ENCODE results near the gene SPTLC2.
"Not testable (repeated sequence)": the region's sequence is repeated elsewhere in the genome, so short reads cannot be mapped to it uniquely, and the experiment has no call there.

SPTLC2 gene

DNA sequence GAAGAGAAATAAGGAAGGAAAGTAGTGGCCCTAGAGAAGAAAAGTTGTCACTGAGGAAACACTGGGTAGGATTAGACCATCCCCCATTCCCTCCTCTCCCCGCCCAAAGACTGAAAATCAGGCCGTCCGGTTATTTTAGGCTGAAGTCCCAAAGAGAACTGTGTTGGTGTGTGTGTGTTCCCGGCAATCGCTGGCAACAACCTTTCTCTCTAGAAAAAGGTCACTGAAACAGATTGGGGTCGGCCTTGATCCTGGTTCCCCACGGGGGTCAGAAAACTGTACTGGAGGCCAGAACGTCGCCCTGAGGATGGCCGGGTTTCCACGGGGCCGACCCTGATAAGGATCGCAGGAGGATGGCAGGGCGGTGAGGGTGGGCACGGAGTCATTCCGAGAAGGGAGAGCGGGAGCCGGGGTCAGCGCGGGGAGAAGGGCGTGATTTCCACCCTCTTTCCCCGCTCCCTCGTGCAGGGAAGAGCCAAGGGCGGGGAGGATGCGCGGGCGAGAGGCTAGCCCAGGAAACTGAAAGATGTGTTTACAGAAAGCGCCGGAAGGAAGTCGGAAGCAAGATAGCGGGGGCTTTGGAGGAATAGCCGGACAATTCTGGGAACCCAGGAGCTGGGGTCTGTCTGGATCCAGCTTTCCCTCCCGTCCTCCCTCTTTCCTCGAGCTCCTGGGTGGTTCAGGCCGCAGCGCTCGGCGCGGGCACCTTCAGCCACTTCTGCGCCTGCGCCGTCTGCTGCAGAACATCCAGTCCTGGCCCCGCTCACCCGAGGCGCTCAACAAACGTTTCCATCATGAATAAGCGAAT lies 25.3 kb upstream of the SPTLC2 start:
- TF ChIP-seq CTCF (conservative IDR thresholded peaks at IDR 0.05; ENCODE audit: low read depth, low read length) = no peak
- DNase-seq (ENCODE audit: low read depth) = peak; percentile 82
- peak overlapping the region; percentile 59 for H3K4me3 ChIP-seq (ENCODE audit: low read depth, low read length)

- no peak overlapping the region for H3K4me3 ChIP-seq (ENCODE audit: low read depth, low read length)
- no peak for TF ChIP-seq CTCF (conservative IDR thresholded peaks at IDR 0.05; ENCODE audit: low read depth, low read length)
- peak; percentile 14 for DNase-seq (ENCODE audit: low read depth)
These were observed 24.5 kb upstream of the SPTLC2 start for GRCh38 chr14:77640756-77641533.

GRCh38 chr14:77638771-77639171 lies 22.3 kb upstream of the SPTLC2 start:
- DNase-seq (ENCODE audit: low read depth) = peak; percentile 76
- H3K4me3 ChIP-seq (ENCODE audit: low read depth, low read length) = no peak overlapping the region
- no peak for TF ChIP-seq CTCF (conservative IDR thresholded peaks at IDR 0.05; ENCODE audit: low read depth, low read length)

GRCh38 chr14:77635869-77636268 lies 19.4 kb upstream of the SPTLC2 start:
- DNase-seq (ENCODE audit: low read depth); H3K4me3 ChIP-seq (ENCODE audit: low read depth, low read length): not testable (repeated sequence)

DNA sequence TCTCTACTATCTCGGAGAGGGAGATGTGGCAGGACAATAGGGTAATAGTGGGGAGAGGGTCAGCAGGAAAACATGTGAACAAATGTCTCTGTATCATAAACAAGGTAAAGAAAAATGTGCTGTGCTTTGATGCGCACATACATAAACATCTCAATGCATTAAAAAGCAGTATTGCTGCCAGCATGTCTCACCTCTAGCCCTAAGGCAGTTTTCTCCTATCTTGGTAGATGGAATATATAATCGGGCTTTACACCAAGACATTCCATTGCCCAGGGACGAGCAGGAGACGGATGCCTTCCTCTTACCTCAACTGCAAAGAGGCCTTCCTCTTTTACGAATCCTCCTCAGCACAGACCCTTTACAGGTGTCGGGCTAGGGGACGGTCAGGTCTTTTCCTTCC lies 19.0 kb upstream of the SPTLC2 start:
- DNase-seq (ENCODE audit: low read depth); H3K4me3 ChIP-seq (ENCODE audit: low read depth, low read length): not testable (repeated sequence)

- H3K4me3 ChIP-seq (ENCODE audit: low read depth, low read length) = no peak overlapping the region
- DNase-seq (ENCODE audit: low read depth) = no peak
- no peak for TF ChIP-seq CTCF (conservative IDR thresholded peaks at IDR 0.05; ENCODE audit: low read depth, low read length)
These were observed 13.7 kb upstream of the SPTLC2 start for GRCh38 chr14:77630111-77630510.

DNA sequence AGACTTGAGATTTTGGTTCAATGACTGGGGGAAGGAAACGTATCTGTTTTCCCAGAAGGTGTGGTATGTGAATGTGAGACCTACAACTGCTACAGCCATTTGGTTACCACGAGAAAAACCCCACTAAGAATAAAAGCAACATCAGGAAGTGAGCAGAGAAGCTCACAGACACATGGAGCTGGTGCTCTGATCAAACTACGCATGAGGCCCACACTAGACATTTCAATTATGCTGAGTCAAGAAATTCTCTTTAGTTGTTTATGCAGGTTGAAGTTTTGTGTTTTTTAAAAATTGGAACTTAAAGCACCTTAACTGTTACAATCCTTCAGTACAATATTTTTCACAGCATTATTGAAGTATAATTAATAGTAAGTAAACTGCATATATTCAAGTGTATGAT lies 8.9 kb upstream of the SPTLC2 start:
- no peak for TF ChIP-seq CTCF (conservative IDR thresholded peaks at IDR 0.05; ENCODE audit: low read depth, low read length)
- no peak overlapping the region for H3K4me3 ChIP-seq (ENCODE audit: low read depth, low read length)
- no peak for DNase-seq (ENCODE audit: low read depth)

DNA sequence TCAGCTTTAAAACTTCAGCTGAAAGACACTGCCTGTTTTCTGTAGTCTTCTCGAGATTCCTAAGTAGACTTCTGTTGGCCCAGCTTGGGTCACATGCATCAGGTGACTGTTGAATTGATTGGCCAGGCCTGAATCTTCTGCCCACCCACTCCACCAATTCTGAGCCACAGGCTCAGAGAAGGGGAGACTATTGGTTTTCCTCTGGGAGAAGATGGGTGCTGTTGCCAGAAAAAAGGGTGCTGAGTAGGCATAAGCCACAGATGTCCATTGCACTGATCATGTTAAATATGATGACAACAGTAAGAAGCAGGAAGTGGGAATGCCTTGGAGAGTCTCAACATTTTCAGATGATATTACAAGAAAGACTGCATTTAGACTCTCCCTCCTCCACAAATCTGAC lies 6.8 kb upstream of the SPTLC2 start:
- no peak for TF ChIP-seq CTCF (conservative IDR thresholded peaks at IDR 0.05; ENCODE audit: low read depth, low read length)

More for the DNA sequence above, 6.8 kb upstream of the SPTLC2 start:
- no peak overlapping the region for H3K4me3 ChIP-seq (ENCODE audit: low read depth, low read length)
- DNase-seq (ENCODE audit: low read depth) = no peak
